H1 (cell line): ENCODE results near the gene BRICD5. TPM values are rescaled to one million over a fixed set of nuclear protein-coding genes. Genes with fewer than 3 reads are reported as not detected.

Source experiments
- CHD7 ChIP-seq: fragments of 300-600 bp; sonication (generic); IDR thresholded peaks from 2 replicates; pipeline ENCODE4 v1.7.1; 2012; ENCODE audit warnings: low read length, moderate library complexity, mild to moderate bottlenecking, inconsistent platforms; ENCODE audit not compliant: insufficient replicate concordance
- POLR2A ChIP-seq, 2 experiments: IDR thresholded peaks; 1 replicate in 1 of 2; 2 replicates in 1 of 2; pipeline ENCODE4 v1.6.1; 2011; ENCODE audit warnings: low read depth in 2 of 2, low read length in 2 of 2, mild to moderate bottlenecking in 2 of 2; ENCODE audit errors: control extremely low read depth in 1 of 2
- polyA plus RNA-seq, 7 experiments: library from polyadenylated mRNA; depleted of rRNA in 3 of 7; stranded (reverse) in 5 of 7; unstranded in 2 of 7; fragments of >200 nt in 5 of 7; fragments of 200-250 nt in 2 of 7; gene quantifications; 1 replicate in 5 of 7; 2 replicates in 1 of 7; 4 replicates in 1 of 7; pipeline versions ENCODE4 v1.2.1 to v1.2.3, GENCODE V29; 2011 to 2013; ENCODE audit warnings: missing spikeins in 2 of 7, mixed read lengths in 2 of 7
- total RNA-seq: library from RNA; stranded (reverse); fragmentation: NEBNext Ultra II Directional; extraction: Animal tissue kit (Norgen Biotek cat#: 25700); gene quantifications from 2 replicates; pipeline ENCODE4 v1.2.1, GENCODE V29; 2021

BRICD5 gene
- total and polyA plus RNA-seq, 2 of the 8 experiments (the other 6 are each of a cell fraction or from before 2014, with no cell fraction given): 8.5 to 14.2 TPM

DNA sequence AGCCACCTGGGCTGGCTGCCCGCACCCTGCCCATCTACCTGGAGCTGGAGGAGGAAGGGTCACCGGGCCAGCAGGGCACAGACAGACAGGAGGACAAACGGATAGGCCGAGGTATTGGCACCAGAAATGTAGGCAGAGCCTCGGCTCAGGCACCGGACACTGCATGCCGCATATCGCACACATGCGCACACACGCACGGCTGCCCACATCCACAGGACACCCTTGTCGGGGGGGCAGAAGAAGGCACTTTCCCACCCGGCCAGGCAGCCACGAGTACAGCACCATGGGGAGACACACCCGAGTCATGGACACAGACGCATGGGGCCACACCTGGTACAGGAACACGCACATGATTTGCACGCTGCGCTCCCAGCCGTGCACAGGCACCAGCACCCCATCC, 28.7 kb downstream of the BRICD5 start (continued):
- TF ChIP-seq CHD7 (no peak), POLR2A (IDR thresholded peaks at IDR 0.05; ENCODE audit: control extremely low read depth in 1 of 2, low read depth in 2 of 2, low read length in 2 of 2) (no peak)
